Hypothalamus (tissue), 51 donors: ENCODE measurements around the gene CDCA4.
"Not testable (repeated sequence)": the region's sequence is repeated elsewhere in the genome, so short reads cannot be mapped to it uniquely, and the experiment has no call there.

Experiments
- DNase-seq, 51 donors: peaks; one replicate each; lab custom pipeline; 2025; lab: John Stamatoyannopoulos, UW

CDCA4 gene

GRCh38 chr14:105039458-105040205 lies 18.7 kb upstream of the CDCA4 start:
- no peak for DNase-seq

GRCh38 chr14:105035616-105036015 lies 14.7 kb upstream of the CDCA4 start:
- not testable (repeated sequence) for DNase-seq

GRCh38 chr14:105034315-105035039 lies 13.6 kb upstream of the CDCA4 start:
- no peak for DNase-seq

GRCh38 chr14:105033412-105033900 lies 12.6 kb upstream of the CDCA4 start:
- not testable (repeated sequence) for DNase-seq

- DNase-seq, result not testable (repeated sequence)
Measured at GRCh38 chr14:105032451-105032901, 11.6 kb upstream of the CDCA4 start.

- no peak for DNase-seq
Measured at GRCh38 chr14:105030836-105031396, 10.0 kb upstream of the CDCA4 start.

GRCh38 chr14:105030194-105030593 lies 9.3 kb upstream of the CDCA4 start:
- DNase-seq, result no peak

- DNase-seq, result no peak
Measured at GRCh38 chr14:105029402-105029801, 8.5 kb upstream of the CDCA4 start.

- no peak for DNase-seq
Measured at GRCh38 chr14:105028251-105028927, 7.5 kb upstream of the CDCA4 start.

GRCh38 chr14:105027718-105028117 lies 6.8 kb upstream of the CDCA4 start:
- DNase-seq, result not testable (repeated sequence)

GRCh38 chr14:105026802-105027563 lies 6.1 kb upstream of the CDCA4 start:
- DNase-seq, result no peak

GRCh38 chr14:105026033-105026785 lies 5.3 kb upstream of the CDCA4 start:
- no peak for DNase-seq

GRCh38 chr14:105025429-105025828 lies 4.5 kb upstream of the CDCA4 start:
- no peak for DNase-seq

GRCh38 chr14:105023791-105024480 lies 3.1 kb upstream of the CDCA4 start:
- DNase-seq, result no peak

GRCh38 chr14:105023144-105023543 lies 2.3 kb upstream of the CDCA4 start:
- no peak for DNase-seq

- DNase-seq, result no peak
Measured at GRCh38 chr14:105022276-105022670, 1.4 kb upstream of the CDCA4 start.

GRCh38 chr14:105021656-105022275 lies 883 bp upstream of the CDCA4 start:
- DNase-seq, result peak in 5 of 51 donors; percentile 6 to 47 (median 36)
